OCI-LY7 (cell line): Measurements from ENCODE around the gene SIN3B. TPM values are rescaled to one million over a fixed set of nuclear protein-coding genes. Genes with fewer than 3 reads are reported as not detected.

ENCODE experiments used
- BruUV-seq: library from RNA; stranded (reverse); fragments of 400-500 nt; replicated peaks from 2 replicates; lab custom pipeline; 2021; lab: Mats Ljungman, UMichigan
- CTCF ChIA-PET: fragments of 300-600 bp; sonication (Branson Sonifier 250); formaldehyde crosslinking; loops from one replicate; lab custom pipeline; 2022; ENCODE audit warnings: antibody characterized with exemption; ENCODE audit not compliant: unreplicated experiment; lab: Charles Lee
- POLR2A ChIA-PET: fragments of 300-600 bp; sonication (Branson Sonifier 250); formaldehyde crosslinking; loops from one replicate; lab custom pipeline; 2022; ENCODE audit warnings: antibody characterized with exemption; lab: Charles Lee
- DNase-seq: peaks from one replicate; pipeline ENCODE4 v3.0.0-alpha.2; 2015; ENCODE audit warnings: low spot score
- H2AFZ ChIP-seq: fragments of 200-600 bp; sonication (generic), shearing (Covaris generic); 2 replicates; pipeline ENCODE4 v1.6.1; 2014; ENCODE audit warnings: mild to moderate bottlenecking, antibody characterized with exemption, low read length, moderate library complexity
- H3K27ac ChIP-seq: fragments of 200-600 bp; sonication (generic); 2 replicates; pipeline ENCODE4 v1.5.1; 2014; ENCODE audit warnings: mixed run types, low read depth, mild to moderate bottlenecking, moderate library complexity, low read length, inconsistent platforms; ENCODE audit not compliant: poor library complexity, severe bottlenecking
- H3K36me3 ChIP-seq: fragments of 200-600 bp; sonication (generic); 2 replicates; pipeline ENCODE4 v1.6.1; 2014; ENCODE audit warnings: mild to moderate bottlenecking, antibody characterized with exemption, low read length, moderate library complexity, mixed read lengths; ENCODE audit not compliant: insufficient read depth
- H3K4me1 ChIP-seq: fragments of 200-600 bp; sonication (generic); 2 replicates; pipeline ENCODE4 v1.5.1; 2014; ENCODE audit warnings: mild to moderate bottlenecking, low read length; ENCODE audit not compliant: insufficient read depth, poor library complexity, severe bottlenecking
- H3K4me2 ChIP-seq: fragments of 200-600 bp; sonication (generic); 2 replicates; pipeline ENCODE4 v1.6.1; 2014; ENCODE audit warnings: mild to moderate bottlenecking, low read length
- H3K4me3 ChIP-seq: fragments of 200-600 bp; sonication (generic); 2 replicates; pipeline ENCODE4 v1.5.1; 2014; ENCODE audit warnings: mild to moderate bottlenecking, low read depth, low read length; ENCODE audit not compliant: poor library complexity, severe bottlenecking
- H3K79me2 ChIP-seq: fragments of 200-600 bp; sonication (generic); 2 replicates; pipeline ENCODE4 v1.6.1; 2016; ENCODE audit warnings: low read depth, mild to moderate bottlenecking, low read length, moderate library complexity, mixed read lengths; ENCODE audit not compliant: insufficient read depth
- H3K9me2 ChIP-seq: fragments of 200-600 bp; sonication (generic); 2 replicates; pipeline ENCODE4 v1.6.1; 2016; ENCODE audit warnings: mild to moderate bottlenecking, low read length, mixed read lengths; ENCODE audit not compliant: insufficient read depth
- H3K9me3 ChIP-seq: fragments of 200-600 bp; sonication (generic); 2 replicates; pipeline ENCODE4 v1.6.1; 2014; ENCODE audit warnings: mild to moderate bottlenecking, mixed run types, low read length, mixed read lengths
- H4K20me1 ChIP-seq: fragments of 200-600 bp; sonication (generic); 2 replicates; pipeline ENCODE4 v1.6.1; 2014; ENCODE audit warnings: mild to moderate bottlenecking, antibody characterized with exemption, low read length, moderate library complexity, mixed read lengths; ENCODE audit not compliant: insufficient read depth
- EZH2phosphoT487 ChIP-seq: fragments of 200-600 bp; sonication (generic); IDR thresholded peaks from 2 replicates; pipeline ENCODE4 v1.6.1; 2018; ENCODE audit warnings: low read depth, borderline replicate concordance, mild to moderate bottlenecking, mixed run types, antibody characterized with exemption, low read length, moderate library complexity, mixed read lengths
- intact Hi-C: fragments of 100-400 bp; cut with micrococcal nuclease; formaldehyde crosslinking; loops from one replicate; pipeline ENCODE4 v1.10.0; 2022; ENCODE audit not compliant: unreplicated experiment
- total RNA-seq, 2 experiments: library from RNA; depleted of rRNA in 1 of 2; stranded (reverse); fragments of >200 nt in 1 of 2; shearing (Covaris generic) in 1 of 2; gene quantifications; 2 replicates each; pipeline ENCODE4 v1.2.3, GENCODE V29; 2014 to 2022
- TF ChIP-seq, protein P1 (sequence below): fragments of 200-600 bp; sonication (generic); conservative IDR thresholded peaks from 2 replicates; pipeline ENCODE4 v1.5.1; 2014; ENCODE audit warnings: mild to moderate bottlenecking, antibody characterized with exemption, low read length, moderate library complexity, mixed read lengths

Gene SIN3B
- total RNA-seq, 2 experiments from 2014 or later: 19.4 to 45.4 TPM

DNA sequence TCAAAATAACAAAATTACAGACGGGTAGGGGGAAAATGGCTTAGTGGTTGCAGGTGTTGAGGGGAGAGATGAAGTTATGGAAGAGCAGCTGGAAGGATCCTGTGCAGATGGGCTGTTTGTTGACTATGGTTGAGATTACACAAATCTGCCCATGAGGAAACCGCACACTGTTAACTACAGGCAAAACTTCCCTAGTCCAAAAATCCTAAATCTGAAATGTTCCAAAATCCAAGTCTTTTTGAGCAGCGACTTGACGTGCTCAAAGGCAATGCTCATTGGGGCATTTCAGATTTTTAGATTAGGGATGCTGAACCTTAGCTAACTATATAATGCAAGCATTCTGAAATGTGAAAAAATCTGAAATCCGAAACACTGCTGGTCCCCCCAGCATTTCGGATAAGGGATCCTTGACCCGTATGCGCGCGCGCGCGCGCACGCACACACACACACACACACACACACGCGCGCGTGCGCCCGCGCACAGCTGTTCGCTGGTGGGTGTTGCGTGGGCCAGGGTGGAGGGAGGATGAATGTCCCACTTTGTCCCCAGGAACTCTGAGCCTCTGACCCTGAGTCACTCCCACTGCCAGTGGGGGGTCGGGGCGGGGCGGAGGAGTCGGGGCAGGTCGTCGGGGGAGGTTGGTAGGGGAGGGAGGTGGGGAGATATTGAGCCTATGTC, 66.4 kb downstream of the SIN3B start:
- H3K27ac ChIP-seq: no peak overlapping the region
- no peak overlapping the region for H3K4me3 ChIP-seq
- H3K79me2 ChIP-seq: no peaks in the 10 kb centered on the region
- TF ChIP-seq EZH2phosphoT487: no peak
- TF ChIP-seq, protein P1, sequence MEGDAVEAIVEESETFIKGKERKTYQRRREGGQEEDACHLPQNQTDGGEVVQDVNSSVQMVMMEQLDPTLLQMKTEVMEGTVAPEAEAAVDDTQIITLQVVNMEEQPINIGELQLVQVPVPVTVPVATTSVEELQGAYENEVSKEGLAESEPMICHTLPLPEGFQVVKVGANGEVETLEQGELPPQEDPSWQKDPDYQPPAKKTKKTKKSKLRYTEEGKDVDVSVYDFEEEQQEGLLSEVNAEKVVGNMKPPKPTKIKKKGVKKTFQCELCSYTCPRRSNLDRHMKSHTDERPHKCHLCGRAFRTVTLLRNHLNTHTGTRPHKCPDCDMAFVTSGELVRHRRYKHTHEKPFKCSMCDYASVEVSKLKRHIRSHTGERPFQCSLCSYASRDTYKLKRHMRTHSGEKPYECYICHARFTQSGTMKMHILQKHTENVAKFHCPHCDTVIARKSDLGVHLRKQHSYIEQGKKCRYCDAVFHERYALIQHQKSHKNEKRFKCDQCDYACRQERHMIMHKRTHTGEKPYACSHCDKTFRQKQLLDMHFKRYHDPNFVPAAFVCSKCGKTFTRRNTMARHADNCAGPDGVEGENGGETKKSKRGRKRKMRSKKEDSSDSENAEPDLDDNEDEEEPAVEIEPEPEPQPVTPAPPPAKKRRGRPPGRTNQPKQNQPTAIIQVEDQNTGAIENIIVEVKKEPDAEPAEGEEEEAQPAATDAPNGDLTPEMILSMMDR: no peak
- no TSS peak for BruUV-seq
- H3K4me1 ChIP-seq: peaks cover 38% of the 10 kb centered on the region
- H2AFZ ChIP-seq: no peak overlapping the region
- no peak overlapping the region for H3K4me2 ChIP-seq
- ChIA-PET CTCF (no interaction called here), POLR2A (no interaction called here)
- H3K36me3 ChIP-seq: no peaks in the 10 kb centered on the region
- H3K9me3 ChIP-seq: no peaks in the 10 kb centered on the region
- H3K9me2 ChIP-seq: no peaks in the 10 kb centered on the region
- intact Hi-C loops: loop anchor here (5.0 to 10.0 kb wide), 3 partner anchors 68 to 349 kb away; partner anchors contain the start of genes NR2F6 and SIN3B
- DNase-seq: no peak
- H4K20me1 ChIP-seq: no peaks in the 10 kb centered on the region

DNA sequence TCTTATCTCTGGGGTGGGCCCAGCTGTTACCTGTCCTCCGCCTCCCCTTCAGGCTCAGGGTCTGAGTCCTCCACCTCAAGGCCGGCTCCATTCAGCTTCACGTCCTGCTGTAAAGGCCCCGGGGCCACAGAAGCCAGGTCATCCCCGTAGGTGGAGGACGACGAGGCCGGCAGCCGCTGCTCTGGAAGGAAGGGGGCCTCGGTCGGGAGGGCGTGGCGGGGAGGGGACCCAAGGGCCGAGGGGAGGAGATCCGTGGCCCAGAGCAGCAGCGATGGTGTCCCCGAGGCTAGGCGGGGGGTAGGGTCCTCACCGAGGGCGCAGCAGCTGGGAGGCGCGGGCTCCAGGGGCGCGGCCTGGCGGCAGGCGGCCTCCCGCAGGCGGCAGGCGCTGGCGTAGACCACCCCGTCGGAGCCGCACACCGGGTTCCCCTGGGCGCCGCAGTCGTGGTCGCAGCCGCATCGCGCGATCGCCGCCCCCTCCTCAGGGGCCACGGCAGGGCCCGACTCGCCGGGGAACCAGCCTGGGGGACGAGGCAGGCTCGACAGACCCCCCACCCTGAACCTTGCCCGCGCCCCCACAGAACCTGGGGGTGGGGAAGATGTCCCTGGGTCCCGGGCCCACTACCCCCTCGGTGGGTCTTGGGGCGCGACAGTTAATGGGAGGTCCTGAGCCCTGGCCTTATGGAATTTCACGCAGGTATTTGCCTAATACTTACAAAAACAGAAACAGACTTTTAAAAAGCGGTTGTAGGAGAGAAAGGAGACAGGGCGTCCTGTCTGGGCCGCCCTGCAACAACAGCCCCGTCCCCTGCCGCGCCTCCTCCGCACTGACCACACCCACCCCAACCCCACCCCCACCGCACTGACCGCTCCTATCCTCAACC, 67.2 kb downstream of the SIN3B start:
- POLR2A ChIA-PET: no interaction called here
- Histone ChIP-seq H3K4me1 (peaks cover 34% of the 10 kb centered on the region), H4K20me1 (no peaks in the 10 kb centered on the region), H2AFZ (no peak overlapping the region), H3K4me3 (peak overlapping the region; percentile 48), H3K27ac (no peak overlapping the region), H3K4me2 (peak overlapping the region; percentile 54), H3K36me3 (no peaks in the 10 kb centered on the region), H3K79me2 (no peaks in the 10 kb centered on the region), H3K9me3 (no peaks in the 10 kb centered on the region), H3K9me2 (no peaks in the 10 kb centered on the region)
- CTCF ChIA-PET: no interaction called here
- TF ChIP-seq, protein P1: no peak
- no peak for TF ChIP-seq EZH2phosphoT487
- no TSS peak for BruUV-seq
- intact Hi-C loops: loop anchor here (5.0 to 10.0 kb wide), 3 partner anchors 69 to 348 kb away; partner anchors contain the start of genes NR2F6 and SIN3B
- DNase-seq: no peak
